Measurements from ENCODE around the gene SDSL. TPM values are rescaled to one million over a fixed set of nuclear protein-coding genes. Genes with fewer than 3 reads are reported as not detected.

The SDSL gene
- polyA plus RNA-seq, 1 donor: 9.0 TPM

DNA sequence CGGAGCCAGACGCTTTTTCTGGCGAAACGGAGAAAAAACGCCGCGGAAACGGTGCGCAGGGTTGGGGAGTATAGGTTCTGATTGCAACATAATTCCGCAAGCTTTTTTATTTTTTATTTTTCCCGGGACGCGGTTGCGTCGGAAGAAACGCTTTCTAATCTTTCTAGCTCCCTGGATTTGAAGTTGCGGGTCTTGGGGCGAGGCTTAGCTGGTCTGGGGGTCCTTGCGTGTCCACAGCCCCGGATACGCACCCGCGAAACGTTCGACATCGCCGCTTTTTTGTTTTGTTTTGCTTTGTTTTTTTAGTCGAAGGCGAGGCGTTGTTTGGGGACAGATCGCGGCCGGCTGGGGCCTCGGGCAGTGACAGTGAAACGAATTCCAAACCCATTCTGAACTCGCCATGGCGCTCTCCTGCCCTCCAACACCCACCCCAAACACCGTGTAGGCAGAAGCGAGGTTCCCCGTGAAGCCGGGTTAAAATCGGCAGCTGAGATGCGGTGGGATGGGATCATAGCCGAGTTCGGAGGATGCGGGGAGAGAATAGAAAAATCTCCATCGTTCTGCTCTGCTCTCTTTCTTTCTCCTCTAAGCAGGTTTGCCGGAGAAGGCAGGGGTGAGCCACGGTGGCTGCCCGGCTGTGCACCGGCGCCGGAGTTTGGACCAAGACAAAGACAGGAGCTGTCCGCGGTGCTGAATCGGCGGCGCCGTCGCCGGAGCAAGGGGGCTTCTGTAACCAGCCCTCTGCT, 57.6 kb downstream of the SDSL start:
- peak; percentile 76 for DNase-seq

DNA sequence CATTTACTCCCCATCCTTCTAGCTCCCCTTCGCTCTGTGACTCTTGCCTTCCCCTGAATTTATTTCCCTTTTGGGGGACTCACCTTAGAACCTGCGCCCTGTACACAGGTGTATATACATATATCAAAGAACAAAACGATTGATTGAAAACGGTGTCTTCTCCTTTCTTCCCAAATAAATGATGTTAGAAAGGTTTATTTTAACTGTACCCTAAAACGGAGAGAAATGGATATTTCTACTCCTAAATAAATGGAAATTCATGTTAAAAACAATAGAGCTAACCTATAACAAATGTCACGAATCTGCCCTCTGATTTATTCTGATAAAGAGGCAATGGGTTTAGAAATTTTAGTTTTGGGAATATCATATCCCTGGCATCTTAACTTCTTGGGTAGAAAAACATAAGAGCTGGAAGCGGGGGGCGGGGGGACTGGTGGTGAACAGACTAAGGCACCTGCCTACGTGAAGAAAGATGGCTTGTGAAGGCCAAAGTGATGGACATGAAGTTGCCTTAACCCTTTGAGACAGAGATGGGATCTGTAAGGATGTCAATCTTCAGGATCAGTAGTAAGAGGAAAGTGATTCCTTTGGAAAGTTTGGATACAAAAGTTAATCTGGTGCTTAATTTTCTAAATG, 58.3 kb downstream of the SDSL start:
- no peak for DNase-seq

DNA sequence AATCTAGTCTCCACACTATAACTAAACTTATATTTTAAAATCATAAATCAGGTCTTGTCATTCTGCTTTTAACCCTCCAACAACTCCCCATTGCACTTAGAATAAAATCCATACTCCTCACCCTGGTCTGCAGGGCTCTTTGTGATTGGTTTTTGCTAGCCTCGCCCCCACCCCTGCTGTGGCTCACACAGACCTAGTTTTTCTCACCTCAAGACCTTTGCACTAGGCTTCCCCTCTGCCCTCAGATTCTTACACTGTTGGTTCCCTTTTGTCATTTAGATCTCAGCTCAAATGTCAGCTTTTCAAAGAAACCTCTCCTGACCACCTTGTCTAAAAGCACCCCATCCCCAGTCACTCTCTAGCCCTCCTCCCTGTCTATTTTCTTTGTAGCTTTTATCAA, 60.2 kb downstream of the SDSL start:
- DNase-seq: no peak

DNA sequence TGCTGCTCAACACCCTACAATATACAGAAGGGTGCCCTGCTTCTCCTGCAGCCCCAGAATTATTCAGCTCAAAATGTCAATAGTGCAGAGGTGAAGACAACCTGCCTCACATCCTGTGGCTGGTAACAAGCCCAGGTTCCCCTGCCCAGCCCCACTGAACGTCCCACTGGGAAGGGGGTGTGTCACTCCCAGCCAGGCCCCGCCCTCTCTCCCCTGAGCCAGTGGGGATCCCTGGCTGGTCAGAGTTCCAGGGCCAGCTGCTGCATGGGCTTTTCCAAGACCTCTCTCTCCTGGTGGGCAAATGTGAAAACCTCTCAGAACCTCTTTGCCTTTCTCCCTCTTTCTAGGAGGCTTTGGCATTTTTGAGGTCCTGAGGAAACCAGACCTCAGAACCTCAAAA, 63.1 kb downstream of the SDSL start:
- DNase-seq: no peak

DNA sequence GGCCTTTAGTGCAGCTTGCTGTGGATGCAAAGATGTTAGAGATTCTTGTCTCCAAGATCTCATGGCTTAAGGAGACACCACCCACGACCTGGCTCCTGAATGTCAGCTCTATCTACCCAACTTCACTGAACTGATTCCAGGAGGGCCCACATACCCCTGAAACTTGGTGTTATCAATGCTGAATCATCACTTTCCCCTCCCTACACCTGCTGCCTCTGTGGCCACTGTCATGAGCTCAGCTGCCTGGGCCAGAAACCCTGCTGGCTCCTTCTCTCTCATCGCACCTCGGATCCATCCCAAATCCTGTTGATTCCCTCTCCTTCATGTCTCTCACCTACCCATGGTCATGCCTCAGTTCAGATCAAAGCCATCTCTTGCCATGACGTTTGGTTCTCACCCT, 64.5 kb downstream of the SDSL start:
- no peak for DNase-seq

Other genes starting within 250 kb of the SDSL start
- gene DDX54, start 236.9 kb upstream of the SDSL start, polyA plus RNA-seq (ENCODE audit: insufficient read length): 58.6 TPM
- 12.8 TPM for gene RITA1, start 236.7 kb upstream of the SDSL start, polyA plus RNA-seq (ENCODE audit: insufficient read length)
- 41.6 TPM for gene TPCN1, start 200.9 kb upstream of the SDSL start, polyA plus RNA-seq (ENCODE audit: insufficient read length)
- gene SLC8B1, start 87.3 kb upstream of the SDSL start, polyA plus RNA-seq (ENCODE audit: insufficient read length): 13.2 TPM
- gene PLBD2, start 63.8 kb upstream of the SDSL start, polyA plus RNA-seq (ENCODE audit: insufficient read length): 20.6 TPM
- 0.23 TPM for gene SDS, start 18.5 kb upstream of the SDSL start, polyA plus RNA-seq (ENCODE audit: insufficient read length)
- gene LHX5, start 49.5 kb downstream of the SDSL start, polyA plus RNA-seq (ENCODE audit: insufficient read length): not detected

Data from left kidney (tissue), 2 donors.